ENCODE data around the gene NTRK3. TPM values are rescaled to one million over a fixed set of nuclear protein-coding genes. Genes with fewer than 3 reads are reported as not detected.

Gene NTRK3
- polyA plus RNA-seq, 1 donor (not counting 4 experiments of a cell fraction or from before 2014, with no cell fraction given) = not detected

DNA sequence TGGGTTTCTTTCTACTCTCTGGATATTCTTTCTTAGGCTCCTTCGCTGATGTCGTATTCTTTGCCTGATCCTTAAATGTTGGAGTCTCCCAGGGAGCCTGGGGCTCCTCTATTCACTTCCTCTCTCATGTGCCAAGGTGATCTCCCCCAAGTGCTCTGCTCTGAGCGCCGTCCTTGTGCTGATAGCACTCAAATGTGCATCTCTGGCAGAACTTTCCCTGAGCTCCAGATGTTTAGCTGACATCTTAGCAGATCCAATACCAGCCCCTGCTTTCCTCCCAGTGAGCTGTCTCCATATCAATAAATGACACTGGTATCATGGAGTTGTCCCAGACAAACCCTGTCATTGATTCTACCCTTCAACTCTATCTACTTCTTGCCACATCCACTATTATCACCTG lies 62.4 kb downstream of the NTRK3 start:
- Histone ChIP-seq H3K4me1 (ENCODE audit: control insufficient read depth, extremely low read depth, insufficient read depth, low read length) (no peaks in the 10 kb centered on the region), H3K79me2 (ENCODE audit: control insufficient read depth, insufficient read depth, low read length) (no peaks in the 10 kb centered on the region), H3K9ac (ENCODE audit: control insufficient read depth, extremely low read depth, insufficient read depth, low read length) (no peak overlapping the region), H4K20me1 (ENCODE audit: control insufficient read depth, extremely low read depth, insufficient read depth, low read length) (no peaks in the 10 kb centered on the region), H3K4me3 (ENCODE audit: control insufficient read depth in 2 of 3, extremely low read depth in 1 of 3, insufficient read depth in 2 of 3, low read depth in 1 of 3, low read length in 3 of 3) (no peak overlapping the region), H3K27ac (ENCODE audit: control insufficient read depth, insufficient read depth, low read length) (no peak overlapping the region), H3K9me3 (ENCODE audit: control insufficient read depth, low read depth, low read length) (peaks cover 2% of the 10 kb centered on the region), H3K36me3 (ENCODE audit: control insufficient read depth in 2 of 2, extremely low read depth in 1 of 2, insufficient read depth in 2 of 2, low read length in 2 of 2) (no peaks in the 10 kb centered on the region), H3K4me2 (ENCODE audit: control insufficient read depth, extremely low read depth, insufficient read depth, low read depth, low read length) (no peak overlapping the region), H3K9me1 (ENCODE audit: control insufficient read depth, extremely low read depth, insufficient read depth, low read length) (no peaks in the 10 kb centered on the region), H3K27me3 (ENCODE audit: control insufficient read depth, extremely low read depth, insufficient read depth, low read length) (no peaks in the 10 kb centered on the region), H2AFZ (ENCODE audit: control insufficient read depth, low read length) (no peak overlapping the region)
- TF ChIP-seq EZH2 (IDR thresholded peaks at IDR 0.05; ENCODE audit: low read length) (no peak), CTCF (optimal IDR thresholded peaks at IDR 0.05 in 1 of 3, IDR thresholded peaks at IDR 0.05 in 1 of 3, conservative IDR thresholded peaks at IDR 0.05 in 1 of 3; ENCODE audit: extremely low read depth in 1 of 3, insufficient read depth in 2 of 3, low read length in 3 of 3) (no peak)
- FAIRE-seq (no peak), DNase-seq (ENCODE audit: low read depth, low spot score) (no peak)
- dilution Hi-C loops (cut with MboI; ENCODE audit: extremely low pct_ligation_motif_present, low sequenced_read_pairs) = no loop called here

- Histone ChIP-seq H3K27me3 (ENCODE audit: control insufficient read depth, extremely low read depth, insufficient read depth, low read length) (no peaks in the 10 kb centered on the region), H3K9ac (ENCODE audit: control insufficient read depth, extremely low read depth, insufficient read depth, low read length) (no peak overlapping the region), H4K20me1 (ENCODE audit: control insufficient read depth, extremely low read depth, insufficient read depth, low read length) (no peaks in the 10 kb centered on the region), H3K9me3 (ENCODE audit: control insufficient read depth, low read depth, low read length) (peaks cover 2% of the 10 kb centered on the region), H3K79me2 (ENCODE audit: control insufficient read depth, insufficient read depth, low read length) (no peaks in the 10 kb centered on the region), H3K4me1 (ENCODE audit: control insufficient read depth, extremely low read depth, insufficient read depth, low read length) (no peaks in the 10 kb centered on the region), H3K36me3 (ENCODE audit: control insufficient read depth in 2 of 2, extremely low read depth in 1 of 2, insufficient read depth in 2 of 2, low read length in 2 of 2) (no peaks in the 10 kb centered on the region), H2AFZ (ENCODE audit: control insufficient read depth, low read length) (no peak overlapping the region), H3K27ac (ENCODE audit: control insufficient read depth, insufficient read depth, low read length) (no peak overlapping the region), H3K4me2 (ENCODE audit: control insufficient read depth, extremely low read depth, insufficient read depth, low read depth, low read length) (no peak overlapping the region), H3K4me3 (ENCODE audit: control insufficient read depth in 2 of 3, extremely low read depth in 1 of 3, insufficient read depth in 2 of 3, low read depth in 1 of 3, low read length in 3 of 3) (no peak overlapping the region), H3K9me1 (ENCODE audit: control insufficient read depth, extremely low read depth, insufficient read depth, low read length) (no peaks in the 10 kb centered on the region)
- no peak for DNase-seq (ENCODE audit: low read depth, low spot score)
- dilution Hi-C loops (cut with MboI; ENCODE audit: extremely low pct_ligation_motif_present, low sequenced_read_pairs) = no loop called here
- no peak for TF ChIP-seq CTCF (optimal IDR thresholded peaks at IDR 0.05 in 1 of 3, IDR thresholded peaks at IDR 0.05 in 1 of 3, conservative IDR thresholded peaks at IDR 0.05 in 1 of 3; ENCODE audit: extremely low read depth in 1 of 3, insufficient read depth in 2 of 3, low read length in 3 of 3)
- no peak for TF ChIP-seq EZH2 (IDR thresholded peaks at IDR 0.05; ENCODE audit: low read length)
- no peak for FAIRE-seq
These were observed 63.1 kb downstream of the NTRK3 start for GRCh38 chr15:88193415-88193814.
